HG03558 (cell line): Measurements from ENCODE around the gene CCDC167.

ENCODE experiments used
- ATAC-seq: cut with Tn5 transposase; IDR thresholded peaks from one replicate; pipeline ENCODE4 v1.9.1; 2021; ENCODE audit warnings: moderate number of reproducible peaks; ENCODE audit not compliant: unreplicated experiment; ENCODE audit errors: extremely low read depth

Gene CCDC167

GRCh38 chr6:37435816-37436215 lies 63.9 kb downstream of the CCDC167 start:
- no peak for ATAC-seq

- ATAC-seq: no peak
Measured at GRCh38 chr6:37435373-37435772, 64.3 kb downstream of the CCDC167 start.

DNA sequence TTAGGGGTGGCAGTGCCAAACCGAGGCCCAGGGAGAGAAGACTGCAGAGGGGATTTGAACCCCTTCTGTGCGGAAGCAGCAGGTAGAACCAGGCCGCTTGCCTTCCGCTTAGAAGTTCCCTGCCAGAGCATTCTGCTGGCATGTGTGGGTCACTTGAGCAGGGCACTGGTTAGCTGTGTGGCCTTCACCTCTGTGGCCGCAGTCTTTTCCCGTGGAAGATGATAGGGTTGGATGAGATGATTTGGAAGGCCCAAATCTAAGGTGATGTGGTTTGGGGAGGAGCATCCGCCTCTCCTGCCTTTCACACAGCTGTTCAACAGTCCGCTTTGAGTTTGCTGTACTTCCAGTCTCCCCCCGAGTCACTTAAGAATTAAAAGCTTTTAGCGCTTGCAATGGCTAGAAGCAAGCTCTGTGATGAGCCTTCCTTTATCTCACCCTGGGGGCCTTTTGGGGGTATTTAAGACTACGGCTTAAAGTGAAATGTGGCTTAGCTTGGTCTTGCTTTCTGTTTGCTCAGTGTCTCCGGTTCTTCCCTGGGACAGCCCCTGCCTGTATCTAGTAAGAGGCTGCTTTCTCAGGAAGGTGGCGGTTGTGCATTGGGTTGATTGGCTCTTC lies 65.9 kb downstream of the CCDC167 start:
- ATAC-seq: no peak
